Upper lobe of left lung (tissue), 6 donors: Measurements from ENCODE around the gene FYN. TPM values are rescaled to one million over a fixed set of nuclear protein-coding genes. Genes with fewer than 3 reads are reported as not detected.
A peak's percentile ranks its signal among the peaks of the same experiment; 100 is the strongest.

Experiments
- ATAC-seq, 2 donors: fragments of 200-7000 bp; cut with Tn5 transposase; one replicate each; pipeline ENCODE4 v1.9.1; 2022; ENCODE audit warnings: mild to moderate bottlenecking in 2 of 2, moderate library complexity in 2 of 2; ENCODE audit not compliant: low FRiP score in 2 of 2
- DNase-seq, 2 donors: peaks; one replicate each; pipeline ENCODE4 v3.0.0-alpha.2; 2019 to 2020
- H3K27ac ChIP-seq, 4 donors: fragments of 200-600 bp; sonication (generic); one replicate each; pipeline ENCODE4 v1.5.1; 2016 to 2019
- H3K27me3 ChIP-seq, 4 donors: fragments of 200-600 bp; sonication (generic); one replicate each; pipeline ENCODE4 v1.5.1; 2017 to 2019
- H3K36me3 ChIP-seq, 4 donors: fragments of 200-600 bp; sonication (generic); one replicate each; pipeline ENCODE4 v1.5.1; 2016 to 2019
- H3K4me1 ChIP-seq, 4 donors: fragments of 200-600 bp; sonication (generic); one replicate each; pipeline ENCODE4 v1.5.1; 2018 to 2019
- H3K4me3 ChIP-seq, 4 donors: fragments of 200-600 bp; sonication (generic); one replicate each; pipeline ENCODE4 v1.5.1; 2017 to 2019; ENCODE audit warnings: mild to moderate bottlenecking in 2 of 4, moderate library complexity in 1 of 4
- H3K9me3 ChIP-seq, 4 donors: fragments of 200-600 bp; sonication (generic); one replicate each; pipeline ENCODE4 v1.5.1; 2018 to 2019
- EP300 ChIP-seq, 4 donors: sonication (generic); formaldehyde crosslinking; IDR thresholded peaks; one replicate each; pipeline ENCODE4 v1.5.1; 2017; ENCODE audit warnings: antibody characterized with exemption in 4 of 4, control low read depth in 2 of 4
- POLR2A ChIP-seq, 4 donors: fragments of 450-650 bp; IDR thresholded peaks; one replicate each; pipeline ENCODE4 v1.5.1; 2016 to 2017; ENCODE audit warnings: antibody characterized with exemption in 4 of 4, mild to moderate bottlenecking in 2 of 4
- POLR2AphosphoS5 ChIP-seq, 2 donors: sonication (generic); formaldehyde crosslinking; IDR thresholded peaks; one replicate each; pipeline ENCODE4 v1.5.1; 2017; ENCODE audit warnings: antibody characterized with exemption in 2 of 2
- WGBS, 2 donors: methylation state at CpG; one replicate each; pipeline ENCODE4 v1.1.5; 2017 to 2018; 5-methylcytosine and 5-hydroxymethylcytosine counted together
- total RNA-seq, 6 donors: library from RNA; depleted of rRNA in 4 of 6; stranded (reverse); fragments of >200 nt in 4 of 6; gene quantifications; one replicate each; pipeline versions ENCODE4 v1.1.0 to v1.2.1, GENCODE V29; 2016 to 2021
- TF ChIP-seq, protein P1 (sequence below), 6 experiments: fragments of 450-650 bp in 4 of 6; fragments of 200-600 bp in 2 of 6; sonication (generic) in 2 of 6; IDR thresholded peaks; one replicate each; pipeline ENCODE4 v1.5.1; 2016 to 2019; ENCODE audit warnings: antibody characterized with exemption in 6 of 6
- donor health status: DM: no; HTN: no; CAD: no; lungs with moderate emphysema.
- donor health status: DM: no; HTN: yes; CAD: no; lungs with severe emphysema.

The FYN gene
- total RNA-seq, 6 donors from 2014 or later = 69.1 to 181 (median 113) TPM

DNA sequence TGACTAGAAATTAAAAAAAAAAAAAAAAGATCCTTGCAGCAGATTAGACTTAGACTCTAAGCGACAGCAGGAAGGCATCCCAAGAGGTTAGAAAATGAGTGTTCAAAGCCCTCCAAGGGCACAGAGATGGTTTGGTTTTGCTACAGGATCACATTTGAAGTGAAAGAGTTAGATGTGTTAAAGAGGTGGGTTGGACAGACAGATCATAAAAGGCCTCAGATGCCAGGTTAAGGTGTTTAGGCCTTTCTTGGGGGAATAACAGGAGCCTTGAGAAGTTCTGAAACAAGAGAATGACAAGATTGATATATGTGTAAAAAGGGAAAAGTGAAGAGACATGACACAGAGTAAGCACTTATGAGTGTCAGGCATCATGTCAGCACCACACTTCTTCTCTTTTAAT is 107.5 kb downstream of the FYN start:
- WGBS, 2 donors = 84 to 89% methylated on average over 1 of the region's 1 CpG
- ATAC-seq (no peak), DNase-seq (no peak)
- peaks cover 21 to 36% (median 26%) of the 10 kb centered on the region in 4 donors for H3K4me1 ChIP-seq
- no peaks in the 10 kb centered on the region for H3K36me3 ChIP-seq
- no peaks in the 10 kb centered on the region for H3K27me3 ChIP-seq
- H3K27ac ChIP-seq = peak overlapping the region in 2 of 4 donors; percentile 54 to 60
- no peak overlapping the region for H3K4me3 ChIP-seq
- H3K9me3 ChIP-seq = no peaks in the 10 kb centered on the region
- TF ChIP-seq POLR2AphosphoS5 (IDR thresholded peaks at IDR 0.05) = no peak
- TF ChIP-seq, protein P1, sequence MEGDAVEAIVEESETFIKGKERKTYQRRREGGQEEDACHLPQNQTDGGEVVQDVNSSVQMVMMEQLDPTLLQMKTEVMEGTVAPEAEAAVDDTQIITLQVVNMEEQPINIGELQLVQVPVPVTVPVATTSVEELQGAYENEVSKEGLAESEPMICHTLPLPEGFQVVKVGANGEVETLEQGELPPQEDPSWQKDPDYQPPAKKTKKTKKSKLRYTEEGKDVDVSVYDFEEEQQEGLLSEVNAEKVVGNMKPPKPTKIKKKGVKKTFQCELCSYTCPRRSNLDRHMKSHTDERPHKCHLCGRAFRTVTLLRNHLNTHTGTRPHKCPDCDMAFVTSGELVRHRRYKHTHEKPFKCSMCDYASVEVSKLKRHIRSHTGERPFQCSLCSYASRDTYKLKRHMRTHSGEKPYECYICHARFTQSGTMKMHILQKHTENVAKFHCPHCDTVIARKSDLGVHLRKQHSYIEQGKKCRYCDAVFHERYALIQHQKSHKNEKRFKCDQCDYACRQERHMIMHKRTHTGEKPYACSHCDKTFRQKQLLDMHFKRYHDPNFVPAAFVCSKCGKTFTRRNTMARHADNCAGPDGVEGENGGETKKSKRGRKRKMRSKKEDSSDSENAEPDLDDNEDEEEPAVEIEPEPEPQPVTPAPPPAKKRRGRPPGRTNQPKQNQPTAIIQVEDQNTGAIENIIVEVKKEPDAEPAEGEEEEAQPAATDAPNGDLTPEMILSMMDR (IDR thresholded peaks at IDR 0.05) = no peak

GRCh38 chr6:111764238-111765175 is 108.7 kb downstream of the FYN start:
- H3K27ac ChIP-seq = peak overlapping the region; percentile 4 to 60 (median 57)
- no peaks in the 10 kb centered on the region for H3K27me3 ChIP-seq
- H3K36me3 ChIP-seq = no peaks in the 10 kb centered on the region
- ATAC-seq (no peak), DNase-seq (peak in 1 of 2 donors; percentile 35)
- TF ChIP-seq EP300 (IDR thresholded peaks at IDR 0.05) (no peak), POLR2A (IDR thresholded peaks at IDR 0.05) (peak in 1 of 4 donors; percentile 32), POLR2AphosphoS5 (IDR thresholded peaks at IDR 0.05) (peak in 1 of 2 donors; percentile 8)
- TF ChIP-seq, protein P1 (IDR thresholded peaks at IDR 0.05) = no peak
- 75 to 81% methylated on average over 13 of the region's 13 CpGs for WGBS, 2 donors
- H3K9me3 ChIP-seq = no peaks in the 10 kb centered on the region
- no peak overlapping the region for H3K4me3 ChIP-seq
- peaks cover 30 to 40% (median 32%) of the 10 kb centered on the region in 4 donors for H3K4me1 ChIP-seq

- DNase-seq (no peak), ATAC-seq (no peak)
- H3K36me3 ChIP-seq = no peaks in the 10 kb centered on the region
- no peaks in the 10 kb centered on the region for H3K27me3 ChIP-seq
- 44 to 58% methylated on average over 2 of the region's 2 CpGs for WGBS, 2 donors
- no peak overlapping the region for H3K27ac ChIP-seq
- no peaks in the 10 kb centered on the region for H3K9me3 ChIP-seq
- H3K4me1 ChIP-seq = peaks cover 36 to 45% (median 40%) of the 10 kb centered on the region in 4 donors
- TF ChIP-seq POLR2AphosphoS5 (IDR thresholded peaks at IDR 0.05) (no peak), POLR2A (IDR thresholded peaks at IDR 0.05) (no peak), EP300 (IDR thresholded peaks at IDR 0.05) (no peak)
- TF ChIP-seq, protein P1 (IDR thresholded peaks at IDR 0.05) = no peak
- no peak overlapping the region for H3K4me3 ChIP-seq
Observed at GRCh38 chr6:111763381-111763780, 109.9 kb downstream of the FYN start.

DNA sequence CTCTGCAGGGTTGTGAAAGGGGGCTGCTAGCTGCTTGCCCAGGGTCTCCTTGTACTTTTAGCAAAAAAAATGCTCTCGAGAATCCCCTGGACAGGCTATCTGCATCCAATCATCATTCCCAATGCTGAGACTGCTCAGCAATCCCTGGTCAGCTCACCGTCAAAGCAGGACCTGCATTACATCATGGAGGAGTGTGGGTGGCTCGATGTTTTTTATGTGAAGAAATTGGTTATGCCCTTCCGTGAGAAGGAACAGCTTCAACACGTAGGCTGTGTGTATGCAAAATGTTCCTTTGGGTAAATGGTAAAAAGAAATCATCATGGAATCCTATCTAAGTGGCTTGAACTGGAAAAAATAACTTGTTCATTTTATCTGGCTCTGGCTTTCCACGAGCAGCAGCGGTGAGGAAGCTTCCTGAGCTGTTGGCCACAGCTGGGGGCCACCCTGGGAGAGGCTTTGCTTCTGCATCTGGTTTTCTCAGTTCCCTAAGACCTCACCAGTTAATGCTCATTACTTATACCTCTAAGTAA is 111.4 kb downstream of the FYN start:
- no peaks in the 10 kb centered on the region for H3K36me3 ChIP-seq
- 56 to 80% methylated on average over 6 to 7 of the region's 7 CpGs for WGBS, 2 donors
- DNase-seq (no peak), ATAC-seq (no peak)
- TF ChIP-seq EP300 (IDR thresholded peaks at IDR 0.05) = no peak
- TF ChIP-seq POLR2AphosphoS5 (IDR thresholded peaks at IDR 0.05) = no peak
- TF ChIP-seq, protein P1 (IDR thresholded peaks at IDR 0.05) = no peak
- TF ChIP-seq POLR2A (IDR thresholded peaks at IDR 0.05) = no peak
- H3K9me3 ChIP-seq = no peaks in the 10 kb centered on the region
- peaks cover 36 to 45% (median 40%) of the 10 kb centered on the region in 4 donors for H3K4me1 ChIP-seq
- H3K27me3 ChIP-seq = no peaks in the 10 kb centered on the region
- H3K27ac ChIP-seq = peak overlapping the region in 3 of 4 donors; percentile 8 to 79 (median 75)
- no peak overlapping the region for H3K4me3 ChIP-seq
